Naive thymus-derived CD4-positive, alpha-beta T cell (primary cell): ENCODE measurements around the gene ZBTB47. TPM values are rescaled to one million over a fixed set of nuclear protein-coding genes. Genes with fewer than 3 reads are reported as not detected.

Source experiments
- ATAC-seq: fragments of 150-1000 bp; cut with Tn5 transposase; 2 replicates; pipeline ENCODE4 v1.10.0; 2021; ENCODE audit warnings: mild to moderate bottlenecking, moderate library complexity
- CTCF ChIA-PET: fragments of 350-600 bp; sonication (Branson Sonifier 250); formaldehyde crosslinking; loops from one replicate; lab custom pipeline; 2021; ENCODE audit warnings: antibody characterized with exemption; lab: Charles Lee
- POLR2A ChIA-PET: fragments of 350-600 bp; sonication (Branson Sonifier 250); formaldehyde crosslinking; loops from one replicate; lab custom pipeline; 2021; ENCODE audit warnings: antibody characterized with exemption, inconsistent platforms; lab: Charles Lee
- DNase-seq, 9 donors: peaks; one replicate each; pipeline versions ENCODE4 v3.0.0 to v3.0.0-alpha.2; 2020 to 2022; ENCODE audit warnings: mixed read lengths in 1 of 9
- H3K27ac ChIP-seq: one replicate; pipeline ENCODE4 v1.7.0; 2013; ENCODE audit warnings: mild to moderate bottlenecking, low read depth, low read length, moderate library complexity
- H3K27me3 ChIP-seq, 2 donors: one replicate each; pipeline ENCODE4 v1.7.0; 2013; ENCODE audit warnings: low read length in 2 of 2, mild to moderate bottlenecking in 2 of 2, moderate library complexity in 2 of 2; ENCODE audit not compliant: control insufficient read depth in 2 of 2, insufficient read depth in 2 of 2
- H3K36me3 ChIP-seq, 3 experiments: 1 replicate in 2 of 3; 2 replicates in 1 of 3; pipeline ENCODE4 v1.7.0; 2013; ENCODE audit warnings: low read length in 3 of 3, mild to moderate bottlenecking in 3 of 3, moderate library complexity in 1 of 3; ENCODE audit not compliant: insufficient read depth in 3 of 3, control insufficient read depth in 2 of 3
- H3K4me1 ChIP-seq, 2 donors: one replicate each; pipeline ENCODE4 v1.7.0; 2013; ENCODE audit warnings: low read length in 2 of 2, mild to moderate bottlenecking in 2 of 2, moderate library complexity in 1 of 2; ENCODE audit not compliant: control insufficient read depth in 2 of 2, insufficient read depth in 2 of 2
- H3K4me3 ChIP-seq: 2 replicates; pipeline ENCODE4 v1.7.0; 2013; ENCODE audit warnings: mild to moderate bottlenecking, low read length
- H3K9me3 ChIP-seq, 3 experiments: 1 replicate in 2 of 3; 2 replicates in 1 of 3; pipeline ENCODE4 v1.7.0; 2013; ENCODE audit warnings: low read length in 3 of 3; ENCODE audit not compliant: control insufficient read depth in 2 of 3
- H3K27ac Mint-ChIP-seq, 9 donors: one replicate each; pipeline ENCODE4 v1.8.0; 2020 to 2022; ENCODE audit warnings: mixed read lengths in 9 of 9, mild to moderate bottlenecking in 8 of 9, moderate library complexity in 5 of 9, inconsistent platforms in 2 of 9
- H3K27me3 Mint-ChIP-seq, 5 donors: one replicate each; pipeline ENCODE4 v1.8.0; 2021 to 2022; ENCODE audit warnings: mixed read lengths in 5 of 5, mild to moderate bottlenecking in 1 of 5
- H3K36me3 Mint-ChIP-seq, 5 donors: one replicate each; pipeline ENCODE4 v1.8.0; 2020 to 2022; ENCODE audit warnings: mixed read lengths in 5 of 5, mild to moderate bottlenecking in 3 of 5, inconsistent platforms in 1 of 5
- H3K4me1 Mint-ChIP-seq, 7 donors: one replicate each; pipeline ENCODE4 v1.8.0; 2020 to 2022; ENCODE audit warnings: mixed read lengths in 7 of 7, mild to moderate bottlenecking in 3 of 7, inconsistent platforms in 1 of 7
- H3K4me3 Mint-ChIP-seq, 10 donors: one replicate each; pipeline ENCODE4 v1.8.0; 2020 to 2022; ENCODE audit warnings: mild to moderate bottlenecking in 10 of 10, mixed read lengths in 10 of 10, moderate library complexity in 6 of 10, inconsistent platforms in 2 of 10
- H3K9me3 Mint-ChIP-seq, 11 donors: one replicate each; pipeline ENCODE4 v1.8.0; 2020 to 2022; ENCODE audit warnings: mixed read lengths in 11 of 11, mild to moderate bottlenecking in 4 of 11, inconsistent platforms in 1 of 11, moderate library complexity in 1 of 11
- intact Hi-C, 2 donors: fragments of 100-400 bp; cut with micrococcal nuclease; formaldehyde crosslinking; loops; one replicate each; pipeline ENCODE4 v1.15.1; 2023
- polyA plus RNA-seq, 2 donors: library from polyadenylated mRNA; unstranded; fragments of 300-500 nt; fragmentation: Illumina TruSeq; gene quantifications; one replicate each; pipeline ENCODE4 v1.2.3, GENCODE V29; 2021
- total RNA-seq, 6 experiments: library from RNA in 5 of 6; stranded (reverse) in 5 of 6; gene quantifications; 1 replicate in 5 of 6; 2 replicates in 1 of 6; pipeline ENCODE4 v1.2.3 and lab custom pipeline; 2021 to 2026

The ZBTB47 gene
- total and polyA plus RNA-seq, 7 experiments from 2014 or later, result 0.38 to 3.8 (median 1.6) TPM; not detected in 2

DNA sequence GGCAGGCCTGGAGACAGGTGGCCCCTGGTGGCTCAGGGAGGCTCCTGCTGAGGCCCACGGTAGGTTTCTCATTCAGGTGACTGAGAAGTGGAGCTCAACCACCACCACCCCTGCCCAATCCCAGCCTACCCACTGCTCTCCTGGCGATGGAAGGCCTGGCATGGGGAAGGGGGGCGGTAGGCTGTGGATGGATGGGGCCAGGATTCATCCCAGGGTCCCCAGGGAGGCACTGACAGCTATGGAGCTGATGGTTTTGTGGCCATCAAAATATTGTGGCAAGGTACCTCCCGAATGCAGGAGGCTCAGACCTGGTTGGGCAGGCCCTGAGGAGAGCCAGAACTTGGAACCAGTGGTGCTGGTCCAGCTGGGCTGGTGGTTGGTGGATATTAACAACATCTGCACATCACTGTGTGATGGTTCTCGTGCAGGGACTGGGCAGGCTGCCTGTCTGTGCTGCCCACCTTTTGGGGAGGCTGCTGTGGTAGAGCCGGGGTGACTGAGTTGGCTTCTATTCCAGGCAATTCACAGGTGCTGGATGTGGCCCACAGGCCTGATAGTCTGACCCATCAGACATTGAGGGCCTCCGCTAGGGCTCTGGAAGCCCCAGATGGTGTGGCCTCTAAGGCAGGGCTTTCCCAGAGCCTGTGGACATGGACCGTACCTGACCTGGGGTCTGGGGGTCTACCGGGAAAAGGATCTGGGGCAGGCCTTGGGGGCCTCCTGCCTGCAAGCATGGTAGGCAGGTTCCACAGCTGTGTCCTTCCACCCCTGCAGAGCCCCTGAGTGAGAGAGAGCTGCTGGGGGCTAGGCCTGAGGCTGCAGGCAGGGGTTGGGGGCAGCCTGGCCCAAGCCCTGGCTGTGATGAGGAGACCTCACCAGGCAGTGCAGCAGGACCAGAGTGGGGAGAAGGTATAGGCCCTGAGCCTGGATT, 3.4 kb downstream of the ZBTB47 start:
- no peak overlapping the region for H3K4me3 ChIP-seq
- peaks cover 5 to 12% of the 10 kb centered on the region in 2 donors for H3K4me1 ChIP-seq
- POLR2A ChIA-PET, result no interaction called here
- no peaks in the 10 kb centered on the region for H3K27me3 ChIP-seq
- Mint-ChIP-seq H3K9me3 (no peaks in the 10 kb centered on the region), H3K4me3 (peak overlapping the region in 3 of 10 donors; percentile 19 to 58 (median 43)), H3K27me3 (peaks cover 0 to 4% (median 0%) of the 10 kb centered on the region in 5 donors), H3K27ac (peak overlapping the region in 3 of 9 donors; percentile 28 to 68 (median 49)), H3K4me1 (peaks cover 5 to 22% (median 12%) of the 10 kb centered on the region in 7 donors), H3K36me3 (no peaks in the 10 kb centered on the region)
- no peaks in the 10 kb centered on the region for H3K9me3 ChIP-seq
- H3K36me3 ChIP-seq, result no peaks in the 10 kb centered on the region
- CTCF ChIA-PET, result interaction anchor here (0.6 kb wide), 1 partner anchor 46 kb away, joined by 3 read pairs; no protein-coding TSS in a partner anchor
- DNase-seq, result no peak
- intact Hi-C loops, result loop anchor here in 1 of 2 donors (5.0 kb wide), 1 partner anchor 85 kb away; no protein-coding TSS in a partner anchor
- no peak overlapping the region for H3K27ac ChIP-seq
- ATAC-seq, result no peak

DNA sequence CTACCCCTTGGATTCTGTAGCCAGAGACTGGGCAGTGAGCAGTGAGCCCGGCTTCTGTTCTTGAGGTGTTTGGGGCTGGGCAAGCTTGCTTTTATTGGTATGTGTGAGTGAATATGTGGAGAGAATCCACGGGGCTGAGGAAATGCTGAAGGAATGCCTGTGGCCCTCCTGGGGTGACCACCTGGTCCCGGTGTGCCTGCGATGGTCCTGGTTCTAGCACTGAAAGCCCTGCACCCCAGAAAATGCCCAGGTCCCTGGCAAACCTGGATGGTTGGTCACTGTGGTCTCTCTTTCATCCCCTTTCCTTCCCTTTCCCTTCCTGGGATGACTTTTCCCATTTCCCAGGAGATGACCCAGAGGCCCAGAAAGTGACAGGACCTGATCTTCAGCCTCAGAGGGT, 4.2 kb downstream of the ZBTB47 start:
- H3K4me3 ChIP-seq, result no peak overlapping the region
- ATAC-seq (no peak), DNase-seq (no peak)
- Mint-ChIP-seq H3K4me3 (no peak overlapping the region), H3K27me3 (peaks cover 0 to 4% (median 0%) of the 10 kb centered on the region in 5 donors), H3K27ac (peak overlapping the region in 2 of 9 donors; percentile 6 to 38), H3K9me3 (no peaks in the 10 kb centered on the region), H3K36me3 (no peaks in the 10 kb centered on the region), H3K4me1 (peaks cover 0 to 21% (median 10%) of the 10 kb centered on the region in 7 donors)
- ChIA-PET CTCF (interaction anchor here (0.6 kb wide), 1 partner anchor 47 kb away, joined by 3 read pairs; no protein-coding TSS in a partner anchor), POLR2A (no interaction called here)
- no peak overlapping the region for H3K27ac ChIP-seq
- intact Hi-C loops, result loop anchor here in 1 of 2 donors (5.0 kb wide), 1 partner anchor 85 kb away; no protein-coding TSS in a partner anchor
- peaks cover 5 to 11% of the 10 kb centered on the region in 2 donors for H3K4me1 ChIP-seq
- H3K9me3 ChIP-seq, result no peaks in the 10 kb centered on the region
- H3K36me3 ChIP-seq, result no peaks in the 10 kb centered on the region
- no peaks in the 10 kb centered on the region for H3K27me3 ChIP-seq

DNA sequence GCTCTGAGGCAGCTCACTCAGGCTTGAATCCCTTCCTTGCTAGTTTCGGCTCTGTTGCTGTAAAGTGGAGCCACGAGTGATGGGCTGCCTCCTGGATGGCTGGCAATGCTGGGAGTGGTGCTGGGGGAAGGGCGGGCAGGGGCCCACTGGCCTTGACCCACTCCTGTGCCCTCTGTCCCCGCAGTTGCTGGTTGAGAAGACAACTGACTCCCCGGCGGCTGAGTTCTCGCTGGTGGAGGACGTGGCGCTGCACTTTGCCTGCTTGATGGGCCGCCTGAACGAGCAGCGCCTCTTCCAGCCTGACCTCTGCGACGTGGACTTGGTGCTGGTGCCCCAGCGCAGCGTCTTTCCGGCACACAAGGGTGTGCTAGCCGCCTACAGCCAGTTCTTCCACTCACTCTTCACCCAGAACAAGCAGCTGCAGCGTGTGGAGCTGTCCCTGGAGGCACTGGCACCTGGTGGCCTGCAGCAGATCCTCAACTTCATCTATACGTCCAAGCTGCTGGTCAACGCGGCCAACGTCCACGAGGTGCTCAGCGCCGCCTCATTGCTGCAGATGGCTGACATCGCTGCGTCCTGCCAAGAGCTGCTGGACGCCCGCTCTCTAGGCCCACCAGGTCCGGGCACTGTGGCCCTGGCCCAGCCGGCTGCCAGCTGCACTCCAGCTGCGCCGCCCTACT, 4.7 kb downstream of the ZBTB47 start:
- Mint-ChIP-seq H3K36me3 (no peaks in the 10 kb centered on the region), H3K27ac (peak overlapping the region in 2 of 9 donors; percentile 6 to 38), H3K9me3 (no peaks in the 10 kb centered on the region), H3K4me1 (peaks cover 0 to 15% (median 6%) of the 10 kb centered on the region in 7 donors), H3K4me3 (no peak overlapping the region), H3K27me3 (peaks cover 0 to 4% (median 0%) of the 10 kb centered on the region in 5 donors)
- Histone ChIP-seq H3K4me1 (peaks cover 5 to 6% of the 10 kb centered on the region in 2 donors), H3K27me3 (no peaks in the 10 kb centered on the region), H3K4me3 (no peak overlapping the region), H3K27ac (no peak overlapping the region), H3K9me3 (no peaks in the 10 kb centered on the region), H3K36me3 (no peaks in the 10 kb centered on the region)
- DNase-seq (no peak), ATAC-seq (no peak)
- POLR2A ChIA-PET, result no interaction called here
- CTCF ChIA-PET, result no interaction called here
- intact Hi-C loops, result loop anchor here in 1 of 2 donors (5.0 kb wide), 1 partner anchor 84 kb away; no protein-coding TSS in a partner anchor

DNA sequence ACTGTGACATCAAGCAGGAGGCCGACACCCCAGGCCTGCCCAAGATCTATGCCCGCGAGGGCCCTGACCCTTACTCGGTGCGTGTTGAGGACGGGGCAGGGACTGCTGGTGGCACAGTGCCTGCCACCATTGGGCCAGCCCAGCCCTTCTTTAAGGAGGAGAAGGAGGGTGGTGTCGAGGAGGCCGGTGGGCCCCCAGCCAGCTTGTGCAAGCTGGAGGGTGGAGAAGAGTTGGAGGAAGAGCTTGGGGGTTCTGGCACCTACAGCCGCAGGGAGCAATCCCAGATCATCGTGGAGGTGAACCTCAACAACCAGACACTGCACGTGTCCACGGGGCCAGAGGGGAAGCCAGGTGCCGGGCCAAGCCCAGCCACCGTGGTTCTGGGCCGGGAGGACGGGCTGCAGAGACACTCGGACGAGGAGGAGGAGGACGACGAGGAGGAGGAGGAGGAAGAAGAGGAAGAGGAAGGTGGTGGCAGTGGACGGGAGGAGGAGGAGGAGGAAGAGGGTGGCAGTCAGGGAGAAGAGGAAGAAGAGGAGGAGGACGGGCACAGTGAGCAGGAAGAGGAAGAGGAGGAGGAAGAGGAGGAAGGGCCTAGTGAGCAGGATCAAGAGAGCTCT, 5.4 kb downstream of the ZBTB47 start:
- Histone ChIP-seq H3K4me3 (no peak overlapping the region), H3K9me3 (no peaks in the 10 kb centered on the region), H3K4me1 (no peaks in the 10 kb centered on the region), H3K36me3 (no peaks in the 10 kb centered on the region), H3K27me3 (no peaks in the 10 kb centered on the region), H3K27ac (no peak overlapping the region)
- Mint-ChIP-seq H3K27ac (no peak overlapping the region), H3K4me1 (peaks cover 0 to 9% (median under 1%) of the 10 kb centered on the region in 7 donors), H3K9me3 (no peaks in the 10 kb centered on the region), H3K36me3 (no peaks in the 10 kb centered on the region), H3K27me3 (peaks cover 0 to 2% (median 0%) of the 10 kb centered on the region in 5 donors), H3K4me3 (peak overlapping the region in 1 of 10 donors; percentile 38)
- DNase-seq, result no peak
- ATAC-seq, result no peak
- intact Hi-C loops, result loop anchor here in 1 of 2 donors (5.0 kb wide), 1 partner anchor 83 kb away; no protein-coding TSS in a partner anchor
- ChIA-PET CTCF (no interaction called here), POLR2A (interaction anchor here (0.6 kb wide), 1 partner anchor 272 kb away, joined by 3 read pairs; no protein-coding TSS in a partner anchor)

DNA sequence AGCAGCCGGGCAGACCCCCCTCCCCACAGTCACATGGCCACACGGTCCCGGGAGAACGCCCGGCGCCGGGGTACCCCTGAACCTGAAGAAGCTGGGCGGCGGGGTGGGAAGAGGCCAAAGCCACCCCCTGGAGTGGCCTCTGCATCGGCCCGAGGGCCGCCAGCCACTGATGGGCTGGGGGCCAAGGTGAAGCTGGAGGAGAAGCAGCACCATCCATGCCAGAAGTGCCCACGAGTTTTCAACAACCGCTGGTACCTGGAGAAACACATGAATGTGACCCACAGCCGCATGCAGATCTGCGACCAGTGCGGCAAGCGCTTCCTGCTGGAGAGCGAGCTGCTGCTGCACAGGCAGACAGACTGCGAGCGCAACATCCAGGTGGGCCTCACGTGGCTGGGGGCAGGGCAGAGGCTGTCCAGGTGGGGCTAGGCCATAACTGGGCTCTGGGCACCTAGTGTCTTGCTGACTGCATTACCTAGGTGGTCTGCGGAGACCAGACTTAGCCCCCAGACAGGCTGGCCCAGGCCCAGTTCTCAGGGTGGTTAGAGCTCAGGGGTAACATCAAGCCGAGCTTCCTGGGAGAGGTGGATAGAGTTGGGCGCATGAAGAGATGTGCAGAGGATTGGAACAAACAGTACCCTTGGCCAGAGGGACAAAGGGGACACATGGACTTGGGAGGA, 6.1 kb downstream of the ZBTB47 start:
- Mint-ChIP-seq H3K4me3 (no peak overlapping the region), H3K4me1 (peaks cover 0 to 8% (median 0%) of the 10 kb centered on the region in 7 donors), H3K27ac (peak overlapping the region in 1 of 9 donors; percentile 55), H3K36me3 (no peaks in the 10 kb centered on the region), H3K27me3 (peaks cover 0 to 2% (median 0%) of the 10 kb centered on the region in 5 donors), H3K9me3 (no peaks in the 10 kb centered on the region)
- Histone ChIP-seq H3K4me1 (no peaks in the 10 kb centered on the region), H3K4me3 (no peak overlapping the region), H3K27me3 (no peaks in the 10 kb centered on the region), H3K9me3 (no peaks in the 10 kb centered on the region), H3K36me3 (no peaks in the 10 kb centered on the region), H3K27ac (no peak overlapping the region)
- intact Hi-C loops, result loop anchor here in 1 of 2 donors (5.0 kb wide), 1 partner anchor 83 kb away; no protein-coding TSS in a partner anchor
- no peak for DNase-seq
- ATAC-seq, result no peak
- POLR2A ChIA-PET, result interaction anchor here (0.6 kb wide), 1 partner anchor 272 kb away, joined by 3 read pairs; no protein-coding TSS in a partner anchor
- CTCF ChIA-PET, result no interaction called here
